Ureter (tissue), 1 donor: ENCODE results near the gene CTXND1. TPM values are rescaled to one million over a fixed set of nuclear protein-coding genes. Genes with fewer than 3 reads are reported as not detected.

Experiments
- DNase-seq: peaks from one replicate; pipeline ENCODE4 v3.0.0-alpha.2; 2020; ENCODE audit warnings: low spot score
- total RNA-seq: library from RNA; stranded (reverse); gene quantifications from one replicate; pipeline ENCODE4 v1.2.4, GENCODE V29; 2023
- donor health status: DM: yes; HTN: yes; CAD: no.

The CTXND1 gene
- total RNA-seq, 1 donor from 2014 or later = 2.5 TPM

- no peak for DNase-seq
These were observed 41.1 kb downstream of the CTXND1 start for GRCh38 chr15:80210611-80211573.

GRCh38 chr15:80208758-80209734, 43.0 kb downstream of the CTXND1 start:
- DNase-seq = no peak

GRCh38 chr15:80207887-80208286, 44.1 kb downstream of the CTXND1 start:
- DNase-seq = no peak

- no peak for DNase-seq
These were observed 47.8 kb downstream of the CTXND1 start for GRCh38 chr15:80204231-80204630.

- DNase-seq = no peak
These were observed 48.6 kb downstream of the CTXND1 start for GRCh38 chr15:80203361-80203885.

GRCh38 chr15:80202641-80203360, 49.2 kb downstream of the CTXND1 start:
- DNase-seq = no peak

GRCh38 chr15:80202016-80202315, 50.0 kb downstream of the CTXND1 start:
- no peak for DNase-seq

GRCh38 chr15:80201256-80202015, 50.6 kb downstream of the CTXND1 start:
- DNase-seq = no peak

- no peak for DNase-seq
These were observed 52.1 kb downstream of the CTXND1 start for GRCh38 chr15:80199869-80200268.

GRCh38 chr15:80199366-80199765, 52.6 kb downstream of the CTXND1 start:
- no peak for DNase-seq

GRCh38 chr15:80194914-80195313, 57.1 kb downstream of the CTXND1 start:
- no peak for DNase-seq

GRCh38 chr15:80194186-80194585, 57.8 kb downstream of the CTXND1 start:
- DNase-seq = no peak

GRCh38 chr15:80191897-80192595, 60.0 kb downstream of the CTXND1 start:
- no peak for DNase-seq

GRCh38 chr15:80191198-80191597, 60.8 kb downstream of the CTXND1 start:
- no peak for DNase-seq

GRCh38 chr15:80188251-80188650, 63.8 kb downstream of the CTXND1 start:
- no peak for DNase-seq

- DNase-seq = no peak
These were observed 65.4 kb downstream of the CTXND1 start for GRCh38 chr15:80186597-80186996.

- no peak for DNase-seq
These were observed 65.9 kb downstream of the CTXND1 start for GRCh38 chr15:80186066-80186465.

GRCh38 chr15:80185152-80185551, 66.9 kb downstream of the CTXND1 start:
- no peak for DNase-seq

- no peak for DNase-seq
These were observed 67.5 kb downstream of the CTXND1 start for GRCh38 chr15:80184554-80184953.

- DNase-seq = no peak
These were observed 68.1 kb downstream of the CTXND1 start for GRCh38 chr15:80183886-80184285.
